Calu3 (cell line): ENCODE data around the gene ROCK2. TPM values are rescaled to one million over a fixed set of nuclear protein-coding genes. Genes with fewer than 3 reads are reported as not detected.

Experiments used
- BruUV-seq: library from RNA; stranded (reverse); fragments of 400-500 nt; replicated peaks from 2 replicates; lab custom pipeline; 2021; lab: Mats Ljungman, UMichigan
- CTCF ChIA-PET: fragments of 300-600 bp; sonication (Branson Sonifier 250); formaldehyde crosslinking; loops from one replicate; lab custom pipeline; 2022; ENCODE audit warnings: antibody characterized with exemption; lab: Charles Lee
- DNase-seq: peaks from one replicate; pipeline ENCODE4 v3.0.0; 2022
- H3K27ac Mint-ChIP-seq: one replicate; pipeline ENCODE4 v1.8.0; 2022; ENCODE audit warnings: mixed read lengths; ENCODE audit not compliant: unreplicated experiment
- H3K27me3 Mint-ChIP-seq: one replicate; pipeline ENCODE4 v1.8.0; 2022; ENCODE audit warnings: mixed read lengths; ENCODE audit not compliant: unreplicated experiment
- H3K36me3 Mint-ChIP-seq: one replicate; pipeline ENCODE4 v1.8.0; 2022; ENCODE audit warnings: mild to moderate bottlenecking, moderate library complexity, mixed read lengths; ENCODE audit not compliant: insufficient read depth, unreplicated experiment
- H3K4me1 Mint-ChIP-seq: one replicate; pipeline ENCODE4 v1.8.0; 2022; ENCODE audit warnings: mild to moderate bottlenecking, low read depth, mixed read lengths; ENCODE audit not compliant: unreplicated experiment
- H3K4me3 Mint-ChIP-seq: one replicate; pipeline ENCODE4 v1.8.0; 2022; ENCODE audit warnings: mild to moderate bottlenecking, low read depth, moderate library complexity, mixed read lengths; ENCODE audit not compliant: unreplicated experiment
- H3K9me3 Mint-ChIP-seq: one replicate; pipeline ENCODE4 v1.8.0; 2022; ENCODE audit warnings: low read depth, mixed read lengths; ENCODE audit not compliant: unreplicated experiment
- CTCF ChIP-seq: fragments of 200-600 bp; IDR thresholded peaks from one replicate; pipeline ENCODE4 v1.8.0; 2022; ENCODE audit warnings: antibody characterized with exemption; ENCODE audit not compliant: unreplicated experiment
- intact Hi-C: fragments of 100-400 bp; cut with micrococcal nuclease; formaldehyde crosslinking; loops from one replicate; pipeline ENCODE4 v1.10.0; 2022; ENCODE audit not compliant: unreplicated experiment
- total RNA-seq: library from RNA; stranded (reverse); gene quantifications from 2 replicates; pipeline ENCODE4 v1.2.3, GENCODE V29; 2022

ROCK2 gene
- total RNA-seq, 1 experiment from 2014 or later = 35.3 TPM

- no peak overlapping the region for H3K27ac Mint-ChIP-seq
- TF ChIP-seq CTCF = no peak
- CTCF ChIA-PET = no interaction called here
- intact Hi-C loops = no loop called here
- no peaks in the 10 kb centered on the region for H3K9me3 Mint-ChIP-seq
- no peaks in the 10 kb centered on the region for H3K36me3 Mint-ChIP-seq
- H3K4me3 Mint-ChIP-seq = no peak overlapping the region
- DNase-seq = no peak
- no peaks in the 10 kb centered on the region for H3K4me1 Mint-ChIP-seq
- H3K27me3 Mint-ChIP-seq = no peaks in the 10 kb centered on the region
- BruUV-seq = no TSS peak
These were observed 83.5 kb downstream of the ROCK2 start for GRCh38 chr2:11260979-11261378.

GRCh38 chr2:11257964-11258363 is 86.5 kb downstream of the ROCK2 start:
- TF ChIP-seq CTCF = no peak
- CTCF ChIA-PET = no interaction called here
- H3K27ac Mint-ChIP-seq = no peak overlapping the region
- intact Hi-C loops = no loop called here
- peaks cover 6% of the 10 kb centered on the region for H3K4me1 Mint-ChIP-seq
- H3K9me3 Mint-ChIP-seq = no peaks in the 10 kb centered on the region
- H3K36me3 Mint-ChIP-seq = no peaks in the 10 kb centered on the region
- no TSS peak for BruUV-seq
- no peak for DNase-seq
- no peaks in the 10 kb centered on the region for H3K27me3 Mint-ChIP-seq
- no peak overlapping the region for H3K4me3 Mint-ChIP-seq

GRCh38 chr2:11257078-11257477 is 87.4 kb downstream of the ROCK2 start:
- TF ChIP-seq CTCF = no peak

GRCh38 chr2:11256166-11256565 is 88.3 kb downstream of the ROCK2 start:
- intact Hi-C loops = no loop called here
- DNase-seq = no peak
- BruUV-seq = no TSS peak
- H3K4me1 Mint-ChIP-seq = peaks cover 9% of the 10 kb centered on the region
- no peak for TF ChIP-seq CTCF
- CTCF ChIA-PET = no interaction called here
- H3K27ac Mint-ChIP-seq = no peak overlapping the region
- no peak overlapping the region for H3K4me3 Mint-ChIP-seq
- no peaks in the 10 kb centered on the region for H3K27me3 Mint-ChIP-seq
- no peaks in the 10 kb centered on the region for H3K36me3 Mint-ChIP-seq
- H3K9me3 Mint-ChIP-seq = no peaks in the 10 kb centered on the region

More at GRCh38 chr2:11257078-11257477, 87.4 kb downstream of the ROCK2 start:
- DNase-seq = no peak
- Mint-ChIP-seq H3K4me3 (no peak overlapping the region), H3K27ac (no peak overlapping the region), H3K36me3 (no peaks in the 10 kb centered on the region), H3K4me1 (peaks cover 6% of the 10 kb centered on the region), H3K27me3 (no peaks in the 10 kb centered on the region), H3K9me3 (no peaks in the 10 kb centered on the region)
- BruUV-seq = no TSS peak
- intact Hi-C loops = no loop called here
- CTCF ChIA-PET = no interaction called here
